C4-2B (cell line): Measurements from ENCODE around the gene DNER.

Experiments
- H3K27ac ChIP-seq: fragments of 450-650 bp; 2 replicates; pipeline ENCODE4 v1.5.1; 2017
- CTCF ChIP-seq: fragments of 450-650 bp; conservative IDR thresholded peaks from 2 replicates; pipeline ENCODE4 v1.5.1; 2017; ENCODE audit warnings: mild to moderate bottlenecking
- ZFX ChIP-seq: fragments of 450-650 bp; IDR thresholded peaks from 2 replicates; pipeline ENCODE4 v1.6.1; 2017

DNER gene

GRCh38 chr2:229598227-229598626 lies 116.1 kb downstream of the DNER start:
- no peak for TF ChIP-seq ZFX
- no peak for TF ChIP-seq CTCF
- H3K27ac ChIP-seq, result no peak overlapping the region

- H3K27ac ChIP-seq, result no peak overlapping the region
- TF ChIP-seq ZFX, result no peak
- no peak for TF ChIP-seq CTCF
Measured at GRCh38 chr2:229596796-229597195, 117.6 kb downstream of the DNER start.

GRCh38 chr2:229591611-229592010 lies 122.7 kb downstream of the DNER start:
- no peak for TF ChIP-seq ZFX
- no peak for TF ChIP-seq CTCF
- H3K27ac ChIP-seq, result no peak overlapping the region

- TF ChIP-seq CTCF, result peak; percentile 82
- no peak for TF ChIP-seq ZFX
- H3K27ac ChIP-seq, result no peak overlapping the region
Measured at GRCh38 chr2:229586746-229587705, 127.3 kb downstream of the DNER start.

- TF ChIP-seq ZFX (no peak), CTCF (no peak)
- no peak overlapping the region for H3K27ac ChIP-seq
Measured at GRCh38 chr2:229586012-229586411, 128.3 kb downstream of the DNER start.

DNA sequence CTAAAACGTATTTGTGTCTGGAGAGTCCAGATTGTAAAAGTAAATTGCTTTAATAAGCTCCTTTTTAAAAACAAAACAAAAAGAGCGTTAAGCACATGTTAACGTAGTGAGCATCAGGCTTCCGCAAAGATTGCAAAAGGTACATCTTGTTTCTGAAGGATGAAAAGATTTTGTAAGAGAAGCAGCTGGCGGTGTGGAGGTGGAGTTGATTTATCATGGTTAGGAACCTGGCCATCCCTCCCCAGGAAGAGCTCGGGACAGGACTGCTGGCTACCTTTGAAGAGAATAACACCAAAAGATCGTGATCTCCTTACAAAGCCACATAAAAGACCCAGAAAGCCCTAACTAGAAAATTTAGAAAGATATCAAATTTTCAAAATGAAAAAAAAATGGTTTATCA lies 132.2 kb downstream of the DNER start:
- no peak overlapping the region for H3K27ac ChIP-seq
- TF ChIP-seq ZFX (no peak), CTCF (no peak)

DNA sequence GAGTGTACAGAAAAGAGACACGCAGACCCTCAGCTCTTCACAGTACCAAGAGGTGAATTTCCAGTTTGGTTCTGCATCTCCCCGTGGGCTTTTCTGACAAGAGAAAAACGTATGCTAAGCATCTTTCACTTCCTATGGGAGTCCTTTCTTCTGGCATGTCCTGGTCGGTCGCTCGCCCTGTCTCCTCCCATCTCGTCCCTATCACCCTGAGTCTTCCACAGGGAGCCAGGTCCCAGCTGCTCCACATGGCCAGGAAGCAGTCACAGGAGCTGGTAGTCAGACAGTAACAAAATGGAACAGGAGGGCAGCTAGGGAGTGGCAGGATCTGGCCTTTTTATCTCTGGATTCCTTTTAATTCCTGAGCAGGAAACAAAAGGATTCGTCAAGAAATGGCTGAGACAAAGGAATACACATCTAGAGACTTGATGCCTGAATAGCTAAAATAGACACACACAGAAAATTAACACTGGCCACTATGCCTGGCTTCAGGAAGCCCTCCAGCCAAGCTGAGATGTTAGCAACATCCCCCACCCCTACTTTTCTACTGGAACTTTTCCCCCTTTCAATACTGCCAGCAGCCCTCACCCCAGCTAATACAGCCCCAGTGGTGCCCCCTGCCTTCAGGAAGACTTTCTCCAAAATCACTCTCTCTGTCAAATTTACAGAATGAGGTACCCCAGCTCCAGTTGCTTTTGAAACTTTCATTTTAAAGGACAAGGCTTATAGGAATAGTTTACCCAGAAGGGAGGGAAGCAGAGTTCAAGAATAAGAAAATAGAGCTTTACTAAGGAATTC lies 136.1 kb downstream of the DNER start:
- H3K27ac ChIP-seq, result no peak overlapping the region

More for the DNA sequence above, 136.1 kb downstream of the DNER start:
- no peak for TF ChIP-seq CTCF
- TF ChIP-seq ZFX, result no peak
